IPS-18a (cell line): ENCODE measurements around the gene DENND1B.
"Not testable (repeated sequence)": the region's sequence is repeated elsewhere in the genome, so short reads cannot be mapped to it uniquely, and the experiment has no call there.

Experiments
- H3K27ac ChIP-seq: one replicate; pipeline ENCODE4 v1.5.1; 2013; ENCODE audit warnings: low read length
- H3K27me3 ChIP-seq: one replicate; pipeline ENCODE4 v1.6.1; 2013; ENCODE audit warnings: mild to moderate bottlenecking, low read length; ENCODE audit not compliant: control insufficient read depth, insufficient read depth
- H3K36me3 ChIP-seq: one replicate; pipeline ENCODE4 v1.6.1; 2013; ENCODE audit warnings: low read depth, low read length; ENCODE audit not compliant: control insufficient read depth
- H3K4me1 ChIP-seq: one replicate; pipeline ENCODE4 v1.6.1; 2013; ENCODE audit warnings: low read depth, low read length; ENCODE audit not compliant: control insufficient read depth
- H3K4me3 ChIP-seq: one replicate; pipeline ENCODE4 v1.5.1; 2013; ENCODE audit warnings: low read length
- H3K9ac ChIP-seq: one replicate; pipeline ENCODE4 v1.6.1; 2013; ENCODE audit warnings: mild to moderate bottlenecking, low read length, moderate library complexity
- H3K9me3 ChIP-seq: one replicate; pipeline ENCODE4 v1.6.1; 2013; ENCODE audit warnings: low read depth, low read length; ENCODE audit not compliant: control insufficient read depth

Gene DENND1B

GRCh38 chr1:197768014-197768805 lies 7.1 kb downstream of the DENND1B start:
- H3K27me3 ChIP-seq = no peaks in the 10 kb centered on the region
- no peak overlapping the region for H3K9ac ChIP-seq
- H3K27ac ChIP-seq = no peak overlapping the region
- H3K4me3 ChIP-seq = no peak overlapping the region
- H3K9me3 ChIP-seq = no peaks in the 10 kb centered on the region
- no peaks in the 10 kb centered on the region for H3K4me1 ChIP-seq
- no peaks in the 10 kb centered on the region for H3K36me3 ChIP-seq

GRCh38 chr1:197763769-197764168 lies 11.5 kb downstream of the DENND1B start:
- H3K27me3 ChIP-seq = no peaks in the 10 kb centered on the region
- no peak overlapping the region for H3K4me3 ChIP-seq
- H3K9ac ChIP-seq = no peak overlapping the region
- no peaks in the 10 kb centered on the region for H3K4me1 ChIP-seq
- no peaks in the 10 kb centered on the region for H3K9me3 ChIP-seq
- no peaks in the 10 kb centered on the region for H3K36me3 ChIP-seq
- no peak overlapping the region for H3K27ac ChIP-seq

GRCh38 chr1:197763307-197763706 lies 12.0 kb downstream of the DENND1B start:
- Histone ChIP-seq H3K9ac (no peak overlapping the region), H3K36me3 (no peaks in the 10 kb centered on the region), H3K27ac (no peak overlapping the region), H3K9me3 (no peaks in the 10 kb centered on the region), H3K4me1 (no peaks in the 10 kb centered on the region), H3K27me3 (no peaks in the 10 kb centered on the region), H3K4me3 (no peak overlapping the region)

- no peaks in the 10 kb centered on the region for H3K36me3 ChIP-seq
- H3K27ac ChIP-seq = no peak overlapping the region
- no peak overlapping the region for H3K9ac ChIP-seq
- H3K27me3 ChIP-seq = no peaks in the 10 kb centered on the region
- no peaks in the 10 kb centered on the region for H3K9me3 ChIP-seq
- H3K4me1 ChIP-seq = no peaks in the 10 kb centered on the region
- no peak overlapping the region for H3K4me3 ChIP-seq
Observed at GRCh38 chr1:197761654-197762053, 13.6 kb downstream of the DENND1B start.

- H3K4me1 ChIP-seq, H3K36me3 ChIP-seq, H3K4me3 ChIP-seq, H3K9me3 ChIP-seq, H3K9ac ChIP-seq, H3K27ac ChIP-seq, H3K27me3 ChIP-seq: not testable (repeated sequence)
Observed at GRCh38 chr1:197755553-197755952, 19.7 kb downstream of the DENND1B start.

- H3K27me3 ChIP-seq, H3K4me3 ChIP-seq, H3K27ac ChIP-seq, H3K4me1 ChIP-seq, H3K36me3 ChIP-seq, H3K9ac ChIP-seq, H3K9me3 ChIP-seq: not testable (repeated sequence)
Observed at GRCh38 chr1:197752652-197753164, 22.6 kb downstream of the DENND1B start.

GRCh38 chr1:197750366-197750765 lies 24.9 kb downstream of the DENND1B start:
- Histone ChIP-seq H3K27me3 (no peaks in the 10 kb centered on the region), H3K4me3 (no peak overlapping the region), H3K27ac (no peak overlapping the region), H3K9me3 (no peaks in the 10 kb centered on the region), H3K36me3 (no peaks in the 10 kb centered on the region), H3K9ac (no peak overlapping the region), H3K4me1 (no peaks in the 10 kb centered on the region)

GRCh38 chr1:197745911-197746310 lies 29.4 kb downstream of the DENND1B start:
- no peak overlapping the region for H3K27ac ChIP-seq
- no peaks in the 10 kb centered on the region for H3K27me3 ChIP-seq
- no peak overlapping the region for H3K4me3 ChIP-seq
- H3K9ac ChIP-seq = no peak overlapping the region
- H3K9me3 ChIP-seq = no peaks in the 10 kb centered on the region
- no peaks in the 10 kb centered on the region for H3K4me1 ChIP-seq
- H3K36me3 ChIP-seq = no peaks in the 10 kb centered on the region

GRCh38 chr1:197744979-197745378 lies 30.3 kb downstream of the DENND1B start:
- no peaks in the 10 kb centered on the region for H3K9me3 ChIP-seq

GRCh38 chr1:197743578-197743977 lies 31.7 kb downstream of the DENND1B start:
- Histone ChIP-seq H3K9me3 (no peaks in the 10 kb centered on the region), H3K4me1 (no peaks in the 10 kb centered on the region), H3K27me3 (no peaks in the 10 kb centered on the region), H3K36me3 (no peaks in the 10 kb centered on the region), H3K9ac (no peak overlapping the region), H3K4me3 (no peak overlapping the region), H3K27ac (no peak overlapping the region)

More at GRCh38 chr1:197744979-197745378, 30.3 kb downstream of the DENND1B start:
- Histone ChIP-seq H3K4me1 (no peaks in the 10 kb centered on the region), H3K27me3 (no peaks in the 10 kb centered on the region), H3K27ac (no peak overlapping the region), H3K9ac (no peak overlapping the region), H3K36me3 (no peaks in the 10 kb centered on the region), H3K4me3 (no peak overlapping the region)

GRCh38 chr1:197740992-197741391 lies 34.3 kb downstream of the DENND1B start:
- Histone ChIP-seq H3K36me3 (no peaks in the 10 kb centered on the region), H3K27ac (no peak overlapping the region), H3K9me3 (no peaks in the 10 kb centered on the region), H3K27me3 (no peaks in the 10 kb centered on the region), H3K9ac (no peak overlapping the region), H3K4me3 (no peak overlapping the region), H3K4me1 (no peaks in the 10 kb centered on the region)

GRCh38 chr1:197738927-197739326 lies 36.4 kb downstream of the DENND1B start:
- no peak overlapping the region for H3K27ac ChIP-seq
- no peak overlapping the region for H3K4me3 ChIP-seq
- H3K9me3 ChIP-seq = no peaks in the 10 kb centered on the region
- no peaks in the 10 kb centered on the region for H3K4me1 ChIP-seq
- H3K27me3 ChIP-seq = no peaks in the 10 kb centered on the region
- H3K9ac ChIP-seq = no peak overlapping the region
- no peaks in the 10 kb centered on the region for H3K36me3 ChIP-seq
